ENCODE data around the gene PLSCR4.
A peak's percentile ranks its signal among the peaks of the same experiment; 100 is the strongest.
"Not testable (repeated sequence)": the region's sequence is repeated elsewhere in the genome, so short reads cannot be mapped to it uniquely, and the experiment has no call there.

Gene PLSCR4

GRCh38 chr3:146246526-146246925 lies 4.4 kb downstream of the PLSCR4 start:
- no peak for DNase-seq

DNA sequence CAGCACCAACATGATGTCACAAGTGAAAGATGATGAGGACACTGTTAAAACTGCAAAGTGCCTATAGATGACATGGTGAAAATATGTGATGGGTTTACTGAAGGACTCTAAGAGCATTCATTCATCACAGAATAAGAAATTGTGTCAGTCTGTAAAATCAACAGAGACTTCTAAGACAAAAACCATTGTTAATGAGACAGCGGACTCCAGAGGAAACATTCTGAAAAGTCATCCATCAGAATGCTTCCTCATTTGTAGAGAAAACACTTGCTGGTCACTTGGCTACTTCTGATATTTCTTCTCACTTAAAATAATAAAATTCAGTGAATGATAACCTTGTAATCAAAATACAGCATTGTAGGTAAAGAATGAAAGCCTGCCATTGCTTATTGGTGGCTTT lies 7.3 kb downstream of the PLSCR4 start:
- DNase-seq = no peak

- no peak for DNase-seq
These were observed 9.2 kb downstream of the PLSCR4 start for GRCh38 chr3:146241523-146242240.

DNA sequence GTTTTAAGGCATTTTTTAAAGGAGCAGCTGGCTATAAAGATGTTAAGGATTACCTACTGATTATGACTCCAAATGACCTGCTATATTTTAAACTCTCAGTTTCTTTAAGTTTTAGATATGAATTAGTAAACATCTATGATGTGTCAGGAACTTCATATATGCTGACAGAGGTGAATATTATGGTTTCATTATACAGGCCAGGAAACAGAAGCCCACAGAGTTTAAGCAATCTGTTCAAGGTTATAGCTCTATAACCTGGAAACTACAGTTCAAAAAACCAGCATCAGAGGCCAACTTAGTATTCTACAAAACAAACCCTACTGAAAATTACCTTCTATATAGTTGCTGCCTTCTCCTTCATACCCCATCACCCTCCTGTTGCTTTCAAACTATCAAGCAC lies 17.4 kb downstream of the PLSCR4 start:
- no peak for DNase-seq

DNA sequence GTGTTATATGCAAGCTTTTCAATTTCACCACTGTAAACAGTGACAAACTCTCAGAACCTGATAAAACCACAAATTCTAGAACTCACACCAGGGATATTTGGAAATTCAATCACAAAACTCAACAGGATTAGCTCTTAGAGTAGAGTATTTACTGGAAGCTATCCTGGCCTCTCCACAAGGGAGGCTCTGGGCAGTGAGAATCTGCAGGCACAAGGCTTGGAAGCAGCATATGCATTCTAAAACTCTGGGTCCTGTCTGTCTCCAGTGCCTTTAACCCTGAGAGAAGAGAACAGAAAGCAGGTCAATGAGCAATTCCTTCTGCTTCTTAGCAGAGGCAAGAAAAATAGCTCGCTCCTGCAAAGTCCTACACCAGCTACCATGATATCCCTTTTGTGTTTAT lies 23.4 kb downstream of the PLSCR4 start:
- no peak for DNase-seq

- DNase-seq = no peak
These were observed 24.0 kb downstream of the PLSCR4 start for GRCh38 chr3:146226881-146227280.

DNA sequence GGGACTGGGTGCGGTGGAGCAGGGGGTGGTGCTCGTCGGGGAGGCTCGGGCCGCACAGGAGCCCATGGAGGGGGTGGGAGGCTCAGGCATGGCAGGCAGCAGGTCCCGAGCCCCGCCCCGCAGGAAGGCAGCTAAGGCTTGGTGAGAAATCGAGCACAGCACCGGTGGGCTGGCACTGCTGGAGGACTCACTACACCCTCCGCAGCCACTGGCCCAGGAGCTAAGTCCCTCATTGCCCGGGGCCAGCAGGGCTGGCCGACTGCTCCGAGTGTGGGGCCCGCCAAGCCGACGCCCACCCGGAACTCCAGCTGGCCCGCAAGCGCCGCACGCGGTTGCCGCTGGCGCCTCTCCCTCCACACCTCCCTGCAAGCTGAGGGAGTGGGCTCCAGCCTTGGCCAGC lies 25.4 kb downstream of the PLSCR4 start:
- DNase-seq = not testable (repeated sequence)

GRCh38 chr3:146223401-146224373 lies 27.2 kb downstream of the PLSCR4 start:
- DNase-seq = no peak

DNA sequence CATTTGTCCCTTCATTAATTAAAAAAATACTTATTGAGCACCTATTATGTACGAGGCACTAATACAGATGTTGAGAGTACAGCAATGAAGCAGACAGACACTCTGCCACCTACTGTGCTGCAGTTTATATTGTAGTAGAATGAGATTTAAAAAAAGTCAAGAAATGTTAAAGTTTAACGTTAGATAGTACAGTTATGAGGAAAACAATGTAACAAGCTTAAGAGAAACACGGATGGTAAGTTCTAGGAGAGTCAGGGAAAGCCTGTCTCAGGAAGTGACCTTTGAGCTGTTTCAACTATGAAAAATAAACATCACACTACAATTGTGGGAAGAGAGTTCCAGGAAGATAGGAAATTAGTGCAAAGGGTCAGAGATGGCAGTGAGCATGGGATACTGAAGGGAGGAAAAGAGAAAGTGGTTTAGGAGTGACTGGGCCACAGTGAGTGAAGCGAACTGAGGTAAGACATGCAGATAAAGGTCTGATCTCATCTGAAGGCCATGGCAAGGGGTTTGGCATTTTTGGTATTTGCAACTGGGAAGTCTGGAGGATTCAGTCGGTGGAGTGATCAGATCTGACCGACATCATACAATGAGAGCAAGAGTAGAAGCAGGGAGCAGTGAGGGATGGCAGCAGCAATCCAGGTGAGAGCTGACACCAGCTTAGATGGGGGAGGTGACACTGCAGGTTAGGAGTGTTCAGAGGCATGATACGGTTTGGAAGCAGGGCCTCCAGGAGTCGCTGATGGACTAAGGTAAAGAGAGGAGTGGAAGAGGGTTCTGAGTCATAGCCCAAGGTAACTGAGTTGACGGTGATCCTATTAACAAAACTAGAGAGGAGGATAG lies 28.5 kb downstream of the PLSCR4 start:
- no peak for DNase-seq

DNA sequence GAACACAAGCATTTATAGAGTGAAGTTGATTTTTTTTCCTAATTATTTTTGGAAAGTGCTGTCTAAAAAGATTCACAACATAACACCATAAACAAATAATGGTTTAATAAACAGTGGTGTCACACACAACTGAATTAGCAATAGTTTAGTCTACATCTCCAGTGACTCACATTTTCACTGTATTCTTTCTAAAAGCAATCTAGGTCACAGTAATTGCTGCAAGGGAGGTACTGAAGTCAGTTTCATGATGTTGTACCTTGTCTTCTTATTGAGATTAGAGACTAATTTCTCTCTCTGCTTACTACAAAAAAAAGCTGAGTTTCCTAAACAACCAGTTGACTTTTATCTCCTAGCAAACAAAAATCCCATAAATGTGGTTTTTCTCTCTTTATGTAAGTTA lies 29.6 kb downstream of the PLSCR4 start:
- no peak for DNase-seq

- peak; percentile 50 for DNase-seq
These were observed 31.7 kb downstream of the PLSCR4 start for GRCh38 chr3:146218880-146219866.

DNA sequence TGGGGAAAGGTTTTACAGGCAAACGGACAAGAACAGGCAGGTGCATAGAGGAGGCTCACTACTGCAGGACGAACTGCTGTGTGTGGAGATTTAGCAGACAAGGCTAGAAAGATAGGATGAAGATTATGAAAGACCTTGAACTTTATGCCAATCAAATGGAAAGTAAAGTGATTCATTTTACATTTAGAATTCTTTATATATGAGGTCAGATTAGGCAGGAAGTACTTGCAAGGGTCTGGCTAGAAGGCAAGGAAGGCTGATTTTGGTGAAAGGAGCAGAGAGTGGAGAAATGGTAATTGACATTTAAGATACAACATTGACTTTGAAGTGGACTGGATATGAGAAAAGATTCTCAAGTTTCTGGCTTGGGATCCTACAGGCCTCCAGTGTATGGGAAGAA lies 33.6 kb downstream of the PLSCR4 start:
- no peak for DNase-seq

- no peak for DNase-seq
These were observed 36.4 kb downstream of the PLSCR4 start for GRCh38 chr3:146214493-146214892.

DNA sequence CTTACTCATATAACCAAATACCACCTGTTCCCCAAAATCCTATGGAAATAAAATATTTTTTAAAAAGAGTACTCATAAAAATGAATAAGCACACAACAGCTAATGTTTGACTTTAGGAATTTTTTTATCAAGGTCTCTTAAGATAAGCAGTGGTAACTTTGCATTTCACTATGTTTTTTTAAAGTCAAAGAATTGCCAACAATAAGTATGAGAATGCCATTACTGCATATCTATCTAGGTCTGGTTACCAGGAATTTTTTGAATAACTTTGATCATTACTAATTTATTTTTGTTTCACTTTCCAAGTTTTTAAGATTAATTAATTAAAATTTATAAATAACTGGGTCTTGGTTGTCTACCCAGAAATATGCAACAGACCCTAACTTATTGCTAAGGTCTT lies 41.5 kb downstream of the PLSCR4 start:
- no peak for DNase-seq

DNA sequence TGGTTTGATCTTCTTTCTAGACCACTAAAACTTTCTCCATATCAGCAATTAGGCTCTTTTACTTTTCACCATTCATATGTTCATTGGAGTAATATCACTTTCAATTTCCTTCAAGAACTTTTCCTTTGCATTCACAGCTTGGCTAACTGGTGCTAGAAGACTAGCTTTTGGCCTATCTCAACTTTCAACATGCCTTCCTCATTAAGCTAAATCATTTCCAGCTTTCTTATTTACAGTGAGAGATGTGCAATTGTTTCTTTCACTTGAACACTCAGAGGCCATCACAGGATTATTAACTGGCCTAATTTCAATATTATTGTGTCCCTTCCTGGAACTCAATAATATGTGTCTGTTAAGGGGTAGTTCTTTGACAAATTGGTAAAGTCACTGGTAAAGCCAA lies 47.1 kb downstream of the PLSCR4 start:
- DNase-seq = no peak

GRCh38 chr3:146200461-146201220 lies 50.3 kb downstream of the PLSCR4 start:
- DNase-seq = no peak

GRCh38 chr3:146199762-146200161 lies 51.1 kb downstream of the PLSCR4 start:
- DNase-seq = no peak

- no peak for DNase-seq
These were observed 54.1 kb downstream of the PLSCR4 start for GRCh38 chr3:146196789-146197188.

DNA sequence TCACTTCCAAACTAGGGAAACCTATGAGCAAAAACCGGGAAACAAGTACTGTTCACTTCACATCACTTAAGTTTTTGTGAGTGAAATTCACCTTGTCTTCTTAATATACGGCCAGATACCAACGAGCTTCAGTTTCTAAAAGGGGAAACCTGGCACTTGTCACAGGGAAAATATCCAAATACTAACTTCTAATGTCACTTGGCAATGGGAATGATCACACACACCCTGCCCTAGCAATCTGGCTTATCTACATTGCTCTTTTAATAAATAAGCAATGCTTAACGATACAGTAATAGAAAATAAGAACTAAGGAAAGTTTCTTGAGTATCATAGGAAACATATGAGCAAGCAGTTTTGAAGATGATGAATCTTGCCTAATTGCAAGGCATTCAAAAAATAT lies 55.3 kb downstream of the PLSCR4 start:
- DNase-seq = no peak

DNA sequence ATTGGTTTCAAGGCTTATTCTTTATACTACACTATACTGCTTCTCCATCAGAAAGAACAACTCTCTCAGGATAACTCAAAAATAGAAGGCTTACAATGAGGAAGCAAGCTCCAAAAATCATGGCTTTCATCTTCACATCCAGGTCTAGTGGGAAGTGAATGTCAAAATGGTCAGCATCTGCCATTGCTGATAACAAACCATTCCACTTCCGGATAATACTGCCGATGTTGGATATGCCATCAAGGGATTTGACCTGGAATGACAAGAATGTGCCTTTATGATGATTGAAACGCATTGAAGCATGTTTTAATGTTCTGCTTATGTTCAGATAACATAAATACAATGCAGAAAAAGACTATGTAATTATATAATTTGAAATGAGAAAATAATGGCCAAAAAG lies 55.9 kb downstream of the PLSCR4 start:
- no peak for DNase-seq

- no peak for DNase-seq
These were observed 59.9 kb downstream of the PLSCR4 start for GRCh38 chr3:146191051-146191450.

Data from NCI-H1105 treated with DMSO at 0.1 percent for 48 hours (cell line).